HepG2 (cell line): ENCODE measurements around the gene BPIFB6. TPM values are rescaled to one million over a fixed set of nuclear protein-coding genes. Genes with fewer than 3 reads are reported as not detected.
A peak's percentile ranks its signal among the peaks of the same experiment; 100 is the strongest.

Experiments used
- ATAC-seq: fragments of 200-7000 bp; cut with Tn5 transposase; 3 replicates; pipeline ENCODE4 v1.9.1; 2020; ENCODE audit warnings: mild to moderate bottlenecking, moderate library complexity
- BruUV-seq: library from RNA; stranded (reverse); fragments of 400-500 nt; replicated peaks from 2 replicates; lab custom pipeline; 2021; lab: Mats Ljungman, UMichigan
- CTCF ChIA-PET: fragments of 300-600 bp; formaldehyde crosslinking; extraction: SDS; loops from one replicate; lab custom pipeline; 2021; ENCODE audit warnings: low total read pairs, inconsistent platforms, low intra/inter-chr PET ratio; lab: Yijun Ruan, JAX
- POLR2A ChIA-PET: fragments of 350-600 bp; sonication (Branson Sonifier 250); formaldehyde crosslinking; loops from one replicate; lab custom pipeline; 2020; ENCODE audit warnings: antibody characterized with exemption, inconsistent platforms; lab: Yijun Ruan, JAX
- DNase-seq: peaks from one replicate; pipeline ENCODE4 v3.0.0-alpha.2; 2015; ENCODE audit warnings: low spot score
- FAIRE-seq: peaks from 3 replicates; lab custom pipeline; 2011; peaks lifted over from hg19 to GRCh38; lab: Jason Lieb, UNC
- H2AFZ ChIP-seq: one replicate; pipeline ENCODE4 v1.6.1; 2011; ENCODE audit warnings: low read length, inconsistent platforms
- H3K27ac ChIP-seq: fragments of 300-600 bp; 3 replicates; pipeline ENCODE4 v1.8.0; 2011; ENCODE audit warnings: mixed run types, mild to moderate bottlenecking, mixed read lengths, low read length, inconsistent platforms; ENCODE audit not compliant: insufficient read depth; ENCODE audit errors: extremely low read length
- H3K27me3 ChIP-seq, 2 experiments: fragments of 200-600 bp in 1 of 2; 2 replicates in 1 of 2; 3 replicates in 1 of 2; pipeline versions ENCODE4 v1.6.0 to v1.8.0; 2011; ENCODE audit warnings: low read length in 2 of 2, mild to moderate bottlenecking in 2 of 2, moderate library complexity in 2 of 2, inconsistent platforms in 1 of 2; ENCODE audit not compliant: insufficient read depth in 2 of 2, control insufficient read depth in 1 of 2
- H3K36me3 ChIP-seq, 2 experiments: fragments of 200-600 bp in 1 of 2; replicated peaks in 1 of 2; 2 replicates in 1 of 2; 3 replicates in 1 of 2; pipeline versions ENCODE4 v1.5.1 to v1.8.0; 2011; ENCODE audit warnings: low read length in 2 of 2, inconsistent platforms in 1 of 2; ENCODE audit not compliant: insufficient read depth in 2 of 2, control insufficient read depth in 1 of 2
- H3K4me1 ChIP-seq: 2 replicates; pipeline ENCODE4 v1.5.1; 2012; ENCODE audit warnings: low read length, inconsistent platforms; ENCODE audit not compliant: insufficient read depth
- H3K4me2 ChIP-seq: 2 replicates; pipeline ENCODE4 v1.6.0; 2011; ENCODE audit warnings: low read depth, low read length, inconsistent platforms
- H3K4me3 ChIP-seq, 3 experiments: fragments of 200-600 bp in 1 of 3; sonication (generic), shearing (Covaris generic) in 1 of 3; replicated peaks in 1 of 3; 2 replicates each; pipeline ENCODE4 v1.5.1; 2011 to 2016; ENCODE audit warnings: low read length in 3 of 3, inconsistent platforms in 2 of 3, low read depth in 2 of 3, mild to moderate bottlenecking in 2 of 3, control low read depth in 1 of 3, mixed read lengths in 1 of 3; ENCODE audit not compliant: insufficient read depth in 1 of 3
- H3K79me2 ChIP-seq: one replicate; pipeline ENCODE4 v1.6.1; 2011; ENCODE audit warnings: low read length, inconsistent platforms; ENCODE audit not compliant: insufficient read depth
- H3K9ac ChIP-seq: 2 replicates; pipeline ENCODE4 v1.6.0; 2011; ENCODE audit warnings: mild to moderate bottlenecking, low read depth, low read length, inconsistent platforms; ENCODE audit not compliant: insufficient read depth
- H3K9me3 ChIP-seq: 2 replicates; pipeline ENCODE4 v1.5.1; 2012; ENCODE audit warnings: mild to moderate bottlenecking, low read length
- H4K20me1 ChIP-seq: 2 replicates; pipeline ENCODE4 v1.6.0; 2011; ENCODE audit warnings: inconsistent platforms, mild to moderate bottlenecking, low read length, moderate library complexity; ENCODE audit not compliant: insufficient read depth
- AGO2 ChIP-seq: fragments of 200-400 bp; formaldehyde crosslinking; optimal IDR thresholded peaks from 2 replicates; pipeline ENCODE3; 2017; ENCODE audit warnings: mild to moderate bottlenecking, low read depth, low read length, moderate library complexity
- ARID5B ChIP-seq: IDR thresholded peaks from 2 replicates; pipeline ENCODE4 v1.4.0; 2020; ENCODE audit warnings: mild to moderate bottlenecking, missing genetic modification reagents
- CENPBD1 ChIP-seq: sonication (generic); formaldehyde crosslinking; IDR thresholded peaks from 2 replicates; pipeline ENCODE4 v1.8.0; 2022; ENCODE audit warnings: missing genetic modification reagents, low read depth, mild to moderate bottlenecking, borderline replicate concordance
- EP300 ChIP-seq, 3 experiments: sonication (generic) in 1 of 3; formaldehyde crosslinking in 1 of 3; IDR thresholded peaks; 2 replicates each; pipeline versions ENCODE4 v1.5.1 to v1.6.1; 2011 to 2020; ENCODE audit warnings: low read depth in 2 of 3, low read length in 2 of 3, borderline replicate concordance in 1 of 3, improper control_type of control experiment in 1 of 3, mild to moderate bottlenecking in 1 of 3, missing genetic modification reagents in 1 of 3, moderate library complexity in 1 of 3
- ETV5 ChIP-seq: IDR thresholded peaks from 2 replicates; pipeline ENCODE4 v1.6.1; 2018; ENCODE audit warnings: missing biosample characterization, missing genetic modification reagents, inconsistent platforms, borderline replicate concordance
- HNF4A ChIP-seq: sonication (generic); formaldehyde crosslinking; IDR thresholded peaks from 2 replicates; pipeline ENCODE4 v1.4.0; 2020; ENCODE audit warnings: missing genetic modification reagents
- KDM2A ChIP-seq: sonication (generic); formaldehyde crosslinking; IDR thresholded peaks from 2 replicates; pipeline ENCODE4 v1.4.0; 2020; ENCODE audit warnings: low read depth, missing genetic modification reagents, borderline replicate concordance
- MTERF4 ChIP-seq: sonication (generic); formaldehyde crosslinking; IDR thresholded peaks from 2 replicates; pipeline ENCODE4 v1.8.0; 2023; ENCODE audit warnings: mild to moderate bottlenecking, missing genetic modification reagents
- NPAS2 ChIP-seq: sonication (generic); formaldehyde crosslinking; IDR thresholded peaks from 2 replicates; pipeline ENCODE4 v1.8.0; 2022; ENCODE audit warnings: mild to moderate bottlenecking, missing genetic modification reagents, borderline replicate concordance
- NR2F6 ChIP-seq, 2 experiments: IDR thresholded peaks; 2 replicates each; pipeline ENCODE4 v1.6.1; 2016; ENCODE audit warnings: antibody characterized with exemption in 1 of 2, mild to moderate bottlenecking in 1 of 2
- RARA ChIP-seq: IDR thresholded peaks from 2 replicates; pipeline ENCODE4 v1.6.1; 2016; ENCODE audit warnings: missing genetic modification reagents, missing compliant biosample characterization
- SCMH1 ChIP-seq: sonication (generic); formaldehyde crosslinking; IDR thresholded peaks from 2 replicates; pipeline ENCODE4 v1.9.0; 2021; ENCODE audit warnings: missing genetic modification reagents, mild to moderate bottlenecking, borderline replicate concordance
- TCF7L2 ChIP-seq: IDR thresholded peaks from 2 replicates; pipeline ENCODE4 v1.6.1; 2011; ENCODE audit warnings: mild to moderate bottlenecking, low read depth, low read length, moderate library complexity
- ZNF101 ChIP-seq: sonication (generic); formaldehyde crosslinking; IDR thresholded peaks from 2 replicates; pipeline ENCODE4 v1.4.0; 2020; ENCODE audit warnings: mild to moderate bottlenecking, low read depth, missing genetic modification reagents, borderline replicate concordance
- ZNF614 ChIP-seq: IDR thresholded peaks from 2 replicates; pipeline ENCODE4 v1.6.1; 2018; ENCODE audit warnings: missing biosample characterization, missing genetic modification reagents, inconsistent platforms, borderline replicate concordance
- ZNF841 ChIP-seq: sonication (generic); formaldehyde crosslinking; IDR thresholded peaks from 2 replicates; pipeline ENCODE4 v1.8.1; 2023; ENCODE audit warnings: missing genetic modification reagents, borderline replicate concordance
- ZSCAN22 ChIP-seq: sonication (generic); formaldehyde crosslinking; IDR thresholded peaks from 2 replicates; pipeline ENCODE4 v1.4.0; 2020; ENCODE audit warnings: mild to moderate bottlenecking, missing genetic modification reagents
- ZZZ3 ChIP-seq: sonication (generic); formaldehyde crosslinking; IDR thresholded peaks from 2 replicates; pipeline ENCODE4 v1.4.0; 2020; ENCODE audit warnings: missing genetic modification reagents, mild to moderate bottlenecking, borderline replicate concordance
- WGBS: methylation state at CpG from one replicate; pipeline ENCODE4 v1.1.6; 2017; ENCODE audit warnings: low lambda C conversion rate; 5-methylcytosine and 5-hydroxymethylcytosine counted together
- in situ Hi-C: cut with HindIII; loops from 2 replicates; pipeline ENCODE4 v1.10.0; 2017; ENCODE audit warnings: low pct_unique_long_range_greater_than_20kb; ENCODE audit not compliant: extremely low pct_ligation_motif_present
- intact Hi-C: fragments of 100-400 bp; cut with micrococcal nuclease; formaldehyde crosslinking; loops from one replicate; pipeline ENCODE4 v1.10.0; 2022; ENCODE audit not compliant: unreplicated experiment
- polyA plus RNA-seq, 8 experiments: library from polyadenylated mRNA; depleted of rRNA in 3 of 8; stranded (reverse) in 7 of 8; unstranded in 1 of 8; fragments of >200 nt; fragmentation: Illumina TruSeq in 4 of 8; extraction: Trizol in 4 of 8; gene quantifications; 2 replicates each; pipeline versions ENCODE4 v1.2.1 to v1.2.3, GENCODE V29; 2011 to 2016; ENCODE audit warnings: low read depth in 4 of 8, missing spikeins in 1 of 8, mixed read lengths in 1 of 8; ENCODE audit not compliant: insufficient read depth in 1 of 8
- total RNA-seq, 5 experiments: library from RNA; depleted of rRNA; stranded (reverse); fragments of >200 nt; fragmentation: Illumina TruSeq; extraction: Trizol; gene quantifications; 2 replicates each; pipeline ENCODE4 v1.2.3, GENCODE V29; 2016; ENCODE audit warnings: low read depth in 1 of 5

Gene BPIFB6
- total and polyA plus RNA-seq, 2 of the 13 experiments (the other 11 are each of a cell fraction or from before 2014, with no cell fraction given), result 0.13 to 1.7 TPM

- Histone ChIP-seq H3K27ac (no peak overlapping the region), H3K4me2 (peak overlapping the region; percentile 6), H3K27me3 (no peaks in the 10 kb centered on the region; a peak in 1 of 5 replicates), H4K20me1 (no peaks in the 10 kb centered on the region), H3K4me1 (peaks cover 34% of the 10 kb centered on the region), H3K9me3 (peaks cover 10% of the 10 kb centered on the region; the same call in 1 of the 2 replicates), H3K9ac (no peak overlapping the region), H3K36me3 (no peaks in the 10 kb centered on the region), H3K79me2 (no peaks in the 10 kb centered on the region), H2AFZ (no peak overlapping the region), H3K4me3 (no peak overlapping the region)
- POLR2A ChIA-PET, result interaction anchor here (0.7 to 3.3 kb wide), 3 partner anchors 11 to 223 kb away, joined by 4 to 16 read pairs (median 6); partner anchors contain the start of genes BPIFB2, BPIFB6 and MAPRE1
- DNase-seq (no peak), ATAC-seq (peak; percentile 32), FAIRE-seq (no peak)
- CTCF ChIA-PET, result no interaction called here
- 61% methylated on average over 3 of the region's 3 CpGs for WGBS
- no TSS peak for BruUV-seq
- intact Hi-C loops (loop anchor here (5.0 kb wide), 1 partner anchor 35 kb away; the partner anchor contains the start of gene BPIFB2), in situ Hi-C loops (no loop called here)
- TF ChIP-seq TCF7L2 (no peak), AGO2 (no peak), RARA (peak; percentile 69), EP300 (IDR thresholded peaks at IDR 0.05; ENCODE audit: low read depth in 2 of 2, low read length in 2 of 2) (0 out of 4 replicates have a peak, but pooled peaks of 1 of the 2 experiments have one; percentile 5), EP300 (CRISPR knock-in tag; IDR thresholded peaks at IDR 0.05; ENCODE audit: borderline replicate concordance) (no peak), MTERF4 (0 out of 2 replicates have a peak, but pooled peaks have one; percentile 35), HNF4A (CRISPR knock-in tag) (peak; percentile 58; the same call in 1 of the 2 replicates), ZNF101 (CRISPR knock-in tag) (no peak), ZNF614 (CRISPR knock-in tag) (peak; percentile 53; the same call in 1 of the 2 replicates), ARID5B (CRISPR knock-in tag) (no peak), KDM2A (CRISPR knock-in tag) (no peak), ZSCAN22 (CRISPR knock-in tag) (no peak), ZNF841 (CRISPR knock-in tag) (no peak), NPAS2 (no peak), ZZZ3 (no peak), SCMH1 (CRISPR knock-in tag) (no peak), ETV5 (no peak), NR2F6 (IDR thresholded peaks at IDR 0.05) (peak; percentile 38; the same call in 1 of the 2 replicates), NR2F6 (CRISPR knock-in tag; IDR thresholded peaks at IDR 0.05) (peak; percentile 44; the same call in 1 of the 2 replicates), CENPBD1 (CRISPR knock-in tag) (no peak)
These were observed 11.0 kb downstream of the BPIFB6 start for GRCh38 chr20:33042430-33042829.
